Duodenal mucosa (tissue), 2 donors: ENCODE measurements around the gene NECAB3.

ENCODE experiments used
- H3K27ac ChIP-seq: one replicate; pipeline ENCODE4 v1.7.0; 2013; ENCODE audit warnings: low read depth, low read length
- H3K27me3 ChIP-seq, 2 donors: one replicate each; pipeline ENCODE4 v1.7.0; 2013; ENCODE audit warnings: low read length in 2 of 2, control low read depth in 1 of 2; ENCODE audit not compliant: insufficient read depth in 2 of 2, control insufficient read depth in 1 of 2
- H3K36me3 ChIP-seq, 2 donors: one replicate each; pipeline ENCODE4 v1.7.0; 2013; ENCODE audit warnings: low read length in 2 of 2, control low read depth in 1 of 2; ENCODE audit not compliant: insufficient read depth in 2 of 2, control insufficient read depth in 1 of 2
- H3K4me1 ChIP-seq, 2 donors: one replicate each; pipeline ENCODE4 v1.7.0; 2013; ENCODE audit warnings: low read length in 2 of 2, control low read depth in 1 of 2; ENCODE audit not compliant: insufficient read depth in 2 of 2, control insufficient read depth in 1 of 2
- H3K4me3 ChIP-seq, 2 donors: one replicate each; pipeline ENCODE4 v1.7.0; 2013; ENCODE audit warnings: low read length in 2 of 2, low read depth in 1 of 2
- H3K9ac ChIP-seq, 2 donors: one replicate each; pipeline ENCODE4 v1.7.0; 2013; ENCODE audit warnings: low read length in 2 of 2, low read depth in 1 of 2
- H3K9me3 ChIP-seq, 2 donors: one replicate each; pipeline ENCODE4 v1.7.0; 2013; ENCODE audit warnings: low read length in 2 of 2, control low read depth in 1 of 2; ENCODE audit not compliant: control insufficient read depth in 1 of 2

Gene NECAB3

DNA sequence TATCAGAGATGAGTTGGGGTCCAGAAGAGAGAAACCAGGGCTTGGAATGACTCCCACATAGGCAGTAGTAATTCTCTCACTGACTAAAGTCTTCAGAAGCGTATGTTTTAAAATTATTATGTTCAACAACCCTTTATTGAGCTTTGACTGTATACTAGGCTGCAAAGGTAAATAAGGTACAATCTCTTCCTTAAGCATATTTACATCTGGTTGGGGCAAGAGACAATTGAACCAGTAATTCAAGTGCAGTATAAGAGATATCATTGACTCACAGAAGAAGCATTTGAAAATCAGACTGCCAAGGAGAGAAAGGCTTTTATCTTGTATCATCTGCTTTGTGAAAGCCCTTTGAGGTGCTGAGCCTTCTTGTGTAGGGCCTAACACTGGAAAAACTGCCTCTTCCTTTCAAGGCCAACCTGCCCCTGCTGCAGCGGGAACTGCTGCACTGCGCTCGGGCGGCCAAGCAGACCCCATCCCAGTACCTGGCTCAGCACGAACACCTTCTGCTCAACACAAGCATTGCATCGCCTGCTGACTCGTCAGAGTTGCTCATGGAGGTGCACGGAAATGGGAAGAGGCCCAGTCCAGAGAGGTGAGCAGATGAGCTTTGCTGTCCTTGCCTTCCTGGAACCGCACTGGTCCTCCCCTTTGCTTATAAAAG lies 51.4 kb downstream of the NECAB3 start:
- no peaks in the 10 kb centered on the region for H3K4me1 ChIP-seq
- H3K27ac ChIP-seq, result no peak overlapping the region
- H3K36me3 ChIP-seq, result peaks cover 20 to 36% of the 10 kb centered on the region in 2 donors
- H3K9ac ChIP-seq, result no peak overlapping the region
- H3K9me3 ChIP-seq, result no peaks in the 10 kb centered on the region
- H3K27me3 ChIP-seq, result no peaks in the 10 kb centered on the region
- H3K4me3 ChIP-seq, result no peak overlapping the region

DNA sequence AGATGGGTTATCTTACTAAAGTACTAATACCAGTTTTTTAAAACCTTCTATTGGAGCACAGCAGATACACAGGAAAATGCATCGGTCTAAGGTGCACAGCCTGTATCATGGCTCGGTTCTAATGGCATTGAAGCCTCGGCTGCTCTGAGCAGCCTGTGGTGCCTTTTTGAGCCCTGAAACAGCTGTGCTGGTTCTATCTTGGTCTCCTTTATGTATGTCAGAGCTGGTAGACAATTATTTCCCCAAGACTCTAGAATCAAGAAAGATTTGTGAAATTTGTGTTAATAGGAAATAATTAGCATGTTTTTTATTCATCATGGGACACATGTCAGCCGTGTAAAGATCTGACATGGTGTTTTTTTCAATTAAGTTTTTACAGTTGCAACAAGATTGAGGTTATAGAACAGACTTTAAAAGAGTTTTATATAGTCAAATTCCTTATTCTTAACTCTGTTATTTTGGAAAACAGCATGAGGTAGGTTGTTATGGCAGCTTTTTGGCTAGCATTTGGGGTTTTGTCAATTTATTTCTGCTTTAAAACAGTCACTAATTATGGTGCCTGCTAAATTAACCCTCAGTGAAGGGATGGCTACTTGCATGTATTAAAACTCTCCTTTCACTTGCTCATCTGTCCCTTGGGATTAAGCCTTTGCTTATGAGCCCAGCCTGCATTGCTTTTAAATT lies 52.4 kb downstream of the NECAB3 start:
- H3K36me3 ChIP-seq, result peaks cover 20 to 37% of the 10 kb centered on the region in 2 donors
- no peak overlapping the region for H3K4me3 ChIP-seq
- no peaks in the 10 kb centered on the region for H3K4me1 ChIP-seq
- no peaks in the 10 kb centered on the region for H3K9me3 ChIP-seq
- H3K27me3 ChIP-seq, result no peaks in the 10 kb centered on the region
- H3K27ac ChIP-seq, result no peak overlapping the region
- H3K9ac ChIP-seq, result no peak overlapping the region

DNA sequence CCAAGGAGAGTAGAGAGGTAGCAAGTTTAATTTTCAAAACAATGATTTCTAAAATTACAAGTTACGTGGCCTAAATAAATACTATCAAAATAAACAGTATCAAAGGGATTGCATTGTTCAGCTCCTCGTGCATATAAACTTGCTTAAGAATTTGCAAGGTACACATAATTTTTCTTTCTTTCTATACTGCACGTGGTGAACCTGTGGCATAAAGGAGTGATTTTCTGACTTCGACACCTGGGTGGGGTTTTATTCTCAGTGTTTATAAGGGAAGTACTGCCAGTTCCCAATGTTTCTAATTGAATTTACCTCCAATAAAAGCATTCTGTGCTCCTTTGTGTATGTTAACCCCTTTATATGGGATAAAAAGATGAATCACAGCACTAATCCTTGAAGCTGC lies 62.2 kb downstream of the NECAB3 start:
- H3K4me1 ChIP-seq, result no peaks in the 10 kb centered on the region
- no peak overlapping the region for H3K4me3 ChIP-seq
- no peaks in the 10 kb centered on the region for H3K27me3 ChIP-seq
- no peak overlapping the region for H3K9ac ChIP-seq
- peaks cover 21 to 83% of the 10 kb centered on the region in 2 donors for H3K36me3 ChIP-seq
- no peak overlapping the region for H3K27ac ChIP-seq
- H3K9me3 ChIP-seq, result no peaks in the 10 kb centered on the region

DNA sequence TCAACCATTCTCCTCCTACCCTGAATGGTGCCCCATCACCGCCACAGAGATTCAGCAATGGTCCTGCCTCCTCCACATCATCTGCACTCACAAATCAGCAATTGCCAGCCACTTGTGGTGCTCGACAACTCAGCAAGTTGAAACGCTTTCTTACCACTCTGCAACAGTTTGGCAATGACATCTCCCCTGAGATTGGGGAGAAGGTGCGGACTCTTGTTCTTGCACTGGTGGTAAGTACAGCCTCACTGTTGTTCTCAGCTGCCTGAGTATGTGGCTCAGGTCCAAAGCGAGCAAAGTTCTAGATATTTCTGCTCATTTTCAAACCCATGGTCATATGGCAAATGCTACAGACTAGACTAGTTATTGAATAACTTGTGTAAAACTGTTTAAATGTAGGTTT lies 63.1 kb downstream of the NECAB3 start:
- Histone ChIP-seq H3K4me1 (no peaks in the 10 kb centered on the region), H3K9ac (no peak overlapping the region), H3K27me3 (no peaks in the 10 kb centered on the region), H3K9me3 (no peaks in the 10 kb centered on the region), H3K36me3 (peaks cover 21 to 78% of the 10 kb centered on the region in 2 donors), H3K27ac (no peak overlapping the region), H3K4me3 (no peak overlapping the region)

DNA sequence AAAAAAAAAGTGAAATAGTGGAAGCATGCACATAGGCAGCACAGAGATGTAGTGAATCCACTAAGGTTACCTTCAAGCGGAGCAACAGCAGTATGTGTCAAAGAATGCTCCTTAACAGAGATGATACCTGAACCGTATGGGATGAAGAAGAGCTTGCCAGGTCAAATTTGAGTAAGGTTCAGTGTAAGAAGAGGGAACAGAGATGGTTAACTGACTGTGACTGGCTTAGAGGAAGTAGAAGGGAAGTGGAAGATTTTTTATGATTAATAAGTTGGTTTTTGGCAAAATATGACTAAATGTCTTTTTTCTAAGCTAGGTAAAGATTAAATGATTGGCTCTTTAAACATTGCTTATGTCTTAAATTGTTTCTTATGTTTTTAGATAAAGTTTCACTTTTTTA lies 64.7 kb downstream of the NECAB3 start:
- no peaks in the 10 kb centered on the region for H3K27me3 ChIP-seq
- H3K36me3 ChIP-seq, result peaks cover 15 to 64% of the 10 kb centered on the region in 2 donors
- H3K4me1 ChIP-seq, result no peaks in the 10 kb centered on the region

More for the DNA sequence above, 64.7 kb downstream of the NECAB3 start:
- H3K9ac ChIP-seq, result no peak overlapping the region
- no peak overlapping the region for H3K27ac ChIP-seq
- H3K9me3 ChIP-seq, result no peaks in the 10 kb centered on the region
- H3K4me3 ChIP-seq, result no peak overlapping the region
